ENCODE results near the gene DCTN2. TPM values are rescaled to one million over a fixed set of nuclear protein-coding genes. Genes with fewer than 3 reads are reported as not detected.

DCTN2 gene
- total RNA-seq, 1 donor from 2014 or later: 116 TPM

GRCh38 chr12:57523706-57524614 lies 23.0 kb downstream of the DCTN2 start:
- Histone ChIP-seq H3K27ac (peak overlapping the region; percentile 97 to 99), H3K9me3 (no peaks in the 10 kb centered on the region), H3K36me3 (peaks cover 41 to 46% of the 10 kb centered on the region in 2 donors), H3K4me1 (peaks cover 17 to 36% of the 10 kb centered on the region in 2 donors), H3K4me3 (peak overlapping the region; percentile 80 to 81), H3K27me3 (no peaks in the 10 kb centered on the region)
- intact Hi-C loops (cut with DNase I): loop anchor here (5.0 kb wide), 3 partner anchors 368 to 1407 kb away; partner anchors contain the start of genes NAB2, RPL41 and ZC3H10
- no peak for TF ChIP-seq CTCF (IDR thresholded peaks at IDR 0.05)
- DNase-seq (ENCODE audit: low spot score in 2 of 2): no peak

- Histone ChIP-seq H3K27me3 (no peaks in the 10 kb centered on the region), H3K4me1 (peaks cover 25 to 45% of the 10 kb centered on the region in 2 donors)
- intact Hi-C loops (cut with DNase I): loop anchor here (1.0 to 5.0 kb wide), 4 partner anchors 24 to 1406 kb away; partner anchors contain the start of genes DCTN2, NAB2, RPL41 and ZC3H10
These were observed 23.9 kb downstream of the DCTN2 start for GRCh38 chr12:57522887-57523705.

GRCh38 chr12:57522011-57522886 lies 24.7 kb downstream of the DCTN2 start, which contains the start of gene MBD6:
Gene MBD6, plus strand, starts transcription at chr12:57522824. Its CDS starts 1,480 bp downstream, at chr12:57524304.
- Histone ChIP-seq H3K27ac (peak within 1 kb of the TSS; percentile 97 to 99), H3K27me3 (no peaks in the 10 kb centered on the region), H3K36me3 (peaks cover 27 to 32% of the 10 kb centered on the region in 2 donors), H3K4me1 (peaks cover 29 to 52% of the 10 kb centered on the region in 2 donors), H3K9me3 (no peaks in the 10 kb centered on the region), H3K4me3 (peak within 1 kb of the TSS; percentile 80 to 81)
- no peak for TF ChIP-seq CTCF (IDR thresholded peaks at IDR 0.05)
- peak; percentile 63 to 96 for DNase-seq (ENCODE audit: low spot score in 2 of 2)
- intact Hi-C loops (cut with DNase I): loop anchor here (1.0 to 5.0 kb wide), 4 partner anchors 25 to 1405 kb away; partner anchors contain the start of genes DCTN2, NAB2, RPL41 and ZC3H10

More at GRCh38 chr12:57522887-57523705, 23.9 kb downstream of the DCTN2 start:
- peak overlapping the region; percentile 80 to 81 for H3K4me3 ChIP-seq
- no peak for TF ChIP-seq CTCF (IDR thresholded peaks at IDR 0.05)
- H3K27ac ChIP-seq: peak overlapping the region; percentile 97 to 99
- H3K36me3 ChIP-seq: peaks cover 33 to 38% of the 10 kb centered on the region in 2 donors
- no peaks in the 10 kb centered on the region for H3K9me3 ChIP-seq
- peak in 1 of 2 donors; percentile 82 for DNase-seq (ENCODE audit: low spot score in 2 of 2)

GRCh38 chr12:57521525-57522010 lies 25.4 kb downstream of the DCTN2 start:
- no peak for DNase-seq (ENCODE audit: low spot score in 2 of 2)
- intact Hi-C loops (cut with DNase I): loop anchor here (1.0 to 5.0 kb wide), 5 partner anchors 26 to 1404 kb away; partner anchors contain the start of genes DCTN2, MARS1, NAB2 and RPL41
- Histone ChIP-seq H3K27me3 (no peaks in the 10 kb centered on the region), H3K9me3 (no peaks in the 10 kb centered on the region), H3K36me3 (peaks cover 25 to 32% of the 10 kb centered on the region in 2 donors), H3K4me3 (peak overlapping the region; percentile 80 to 81), H3K27ac (peak overlapping the region; percentile 97 to 99), H3K4me1 (peaks cover 29 to 54% of the 10 kb centered on the region in 2 donors)
- TF ChIP-seq CTCF (IDR thresholded peaks at IDR 0.05): no peak
